NCI-H69 (cell line): ENCODE data around the gene URB2.

Source experiments
- DNase-seq: peaks from one replicate; lab custom pipeline; 2025; lab: John Stamatoyannopoulos, UW

The URB2 gene

GRCh38 chr1:229645324-229645993, 19.4 kb downstream of the URB2 start:
- no peak for DNase-seq

GRCh38 chr1:229648406-229648805, 22.4 kb downstream of the URB2 start:
- DNase-seq, result no peak

- no peak for DNase-seq
Measured at GRCh38 chr1:229650045-229650444, 24.0 kb downstream of the URB2 start.

GRCh38 chr1:229651546-229651945, 25.5 kb downstream of the URB2 start:
- DNase-seq, result no peak

GRCh38 chr1:229653420-229653819, 27.4 kb downstream of the URB2 start:
- no peak for DNase-seq

DNA sequence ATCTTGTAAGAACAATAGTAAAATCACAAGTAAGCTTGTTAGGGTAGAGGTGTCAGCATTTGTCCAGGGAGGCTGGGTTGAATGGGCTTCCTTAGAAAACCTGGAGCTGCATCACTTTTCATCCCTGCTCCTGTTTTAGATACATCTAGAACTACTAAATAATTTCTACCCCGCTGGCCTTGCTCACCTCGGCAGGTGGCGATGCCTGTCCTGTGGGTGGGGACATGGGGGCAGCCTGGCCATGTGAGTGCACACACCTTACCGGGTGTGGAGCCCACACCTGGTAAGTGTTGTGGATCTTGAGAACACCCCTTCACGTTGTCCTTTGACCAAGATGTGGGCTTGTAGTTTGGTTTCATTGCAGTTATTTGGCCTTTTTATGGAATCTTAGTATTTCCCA, 29.7 kb downstream of the URB2 start:
- no peak for DNase-seq

GRCh38 chr1:229657993-229658755, 32.1 kb downstream of the URB2 start:
- no peak for DNase-seq

GRCh38 chr1:229661022-229661877, 35.2 kb downstream of the URB2 start:
- peak; percentile 77 for DNase-seq

GRCh38 chr1:229661897-229662296, 35.9 kb downstream of the URB2 start:
- DNase-seq, result no peak

GRCh38 chr1:229664133-229664689, 38.2 kb downstream of the URB2 start:
- peak; percentile 9 for DNase-seq

DNA sequence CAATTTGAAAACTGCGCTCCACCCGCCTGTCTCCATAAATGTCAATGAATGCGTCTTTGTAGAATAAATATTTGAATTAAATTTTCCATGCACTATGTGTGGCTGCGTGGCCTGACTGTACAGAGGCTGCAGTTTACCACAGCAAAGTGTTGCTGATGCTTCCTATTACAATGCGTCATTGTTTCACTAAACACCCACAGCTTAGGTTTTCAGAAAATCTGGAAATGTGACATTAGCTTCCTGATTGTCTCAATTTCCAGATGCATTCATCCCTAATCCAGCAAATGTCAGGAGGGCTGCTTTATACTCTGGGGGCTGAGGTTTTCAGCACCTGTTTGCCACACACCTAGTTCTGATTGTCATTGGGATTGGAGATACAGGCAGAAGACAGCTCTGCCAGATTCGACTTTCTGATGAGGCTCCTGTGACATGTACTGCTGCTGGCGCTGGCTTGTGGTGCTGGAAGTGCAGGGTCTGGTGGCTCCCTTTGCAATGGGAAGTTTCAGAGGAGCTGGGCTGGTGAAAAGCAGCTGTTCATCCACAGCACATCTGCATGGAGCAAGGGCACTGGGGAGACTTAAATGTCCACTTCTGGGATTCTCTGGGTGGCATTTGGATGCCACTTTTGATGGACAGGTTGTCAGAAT, 40.0 kb downstream of the URB2 start:
- no peak for DNase-seq

DNA sequence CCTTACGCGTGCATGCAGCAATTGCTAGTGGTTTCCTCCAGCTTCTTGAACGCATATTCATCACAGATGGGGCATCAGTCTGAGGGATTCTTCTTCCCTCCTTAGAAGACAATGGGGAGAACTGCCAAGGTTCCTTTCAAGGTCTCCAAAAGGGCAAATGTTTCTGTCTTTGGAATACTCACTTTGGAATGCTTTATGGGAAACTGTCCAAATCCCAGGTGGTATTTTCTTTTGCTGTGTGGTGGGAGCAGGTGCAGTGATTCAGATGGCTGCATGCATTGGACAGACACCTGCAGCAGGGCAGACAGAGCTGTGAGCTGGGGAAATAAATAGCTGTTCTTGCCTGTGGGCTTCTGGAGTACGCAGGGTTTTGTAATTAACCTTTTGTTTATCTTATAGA, 40.5 kb downstream of the URB2 start:
- DNase-seq, result peak; percentile 53

- no peak for DNase-seq
Measured at GRCh38 chr1:229669333-229669732, 43.3 kb downstream of the URB2 start.

DNA sequence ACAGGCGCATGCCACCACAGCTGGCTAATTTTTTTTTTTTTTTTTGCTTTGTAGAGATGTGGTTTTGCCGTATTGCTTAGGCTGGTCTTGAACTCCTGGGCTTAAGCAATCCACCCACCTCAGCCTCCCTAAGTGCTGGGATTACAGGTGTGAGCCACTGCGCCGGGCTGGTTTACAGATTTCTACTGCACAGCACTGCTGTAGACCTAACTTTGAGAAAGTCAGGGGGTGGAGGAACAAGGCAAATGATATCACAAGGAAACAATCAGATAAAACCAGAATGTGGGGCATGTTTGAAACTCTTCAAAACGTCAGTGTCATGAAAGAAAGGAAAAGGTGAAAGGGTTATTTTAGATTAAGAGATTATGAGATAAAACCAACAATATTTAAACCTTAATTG, 45.3 kb downstream of the URB2 start:
- DNase-seq, result no peak

- DNase-seq, result no peak
Measured at GRCh38 chr1:229672246-229672645, 46.2 kb downstream of the URB2 start.

DNA sequence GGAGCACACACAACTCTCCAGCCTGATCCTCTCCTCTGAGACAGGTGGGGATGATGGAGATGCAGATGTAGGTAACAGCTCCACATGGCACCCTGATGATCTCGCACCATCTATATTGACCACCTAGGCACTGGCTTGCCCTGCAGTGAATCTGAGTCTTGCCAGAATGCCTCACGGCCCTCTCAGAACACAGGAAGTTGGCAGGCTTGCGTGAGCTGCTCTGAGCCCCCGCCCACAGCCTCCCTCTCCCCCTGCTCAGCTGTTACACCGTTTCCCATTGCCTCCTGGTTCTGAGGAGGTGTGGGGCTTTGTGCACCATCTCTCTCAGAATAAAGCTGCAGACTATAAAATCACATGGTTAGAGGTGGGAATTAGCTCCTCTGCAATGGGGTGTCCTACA, 48.0 kb downstream of the URB2 start:
- DNase-seq, result no peak

DNA sequence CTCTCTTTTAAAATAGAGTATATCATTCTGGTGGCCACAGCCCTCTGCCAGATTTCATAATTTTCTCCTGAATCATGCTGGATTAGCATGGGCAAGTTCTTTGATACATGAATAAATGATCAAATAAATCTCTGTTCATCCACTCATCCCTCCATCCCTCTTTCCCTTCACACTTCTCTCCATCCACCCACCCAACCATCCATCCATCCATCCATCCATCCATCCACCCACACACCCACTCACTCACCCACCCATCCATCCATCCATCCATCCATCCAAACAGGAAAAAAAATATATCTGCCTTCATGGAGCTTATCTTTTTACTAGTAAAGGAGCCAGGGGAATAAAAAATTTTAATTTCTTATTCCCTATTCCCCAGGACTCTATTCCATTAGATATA, 49.3 kb downstream of the URB2 start:
- DNase-seq, result no peak

- no peak for DNase-seq
Measured at GRCh38 chr1:229685149-229685548, 59.1 kb downstream of the URB2 start.

- no peak for DNase-seq
Measured at GRCh38 chr1:229689273-229689672, 63.2 kb downstream of the URB2 start.

DNA sequence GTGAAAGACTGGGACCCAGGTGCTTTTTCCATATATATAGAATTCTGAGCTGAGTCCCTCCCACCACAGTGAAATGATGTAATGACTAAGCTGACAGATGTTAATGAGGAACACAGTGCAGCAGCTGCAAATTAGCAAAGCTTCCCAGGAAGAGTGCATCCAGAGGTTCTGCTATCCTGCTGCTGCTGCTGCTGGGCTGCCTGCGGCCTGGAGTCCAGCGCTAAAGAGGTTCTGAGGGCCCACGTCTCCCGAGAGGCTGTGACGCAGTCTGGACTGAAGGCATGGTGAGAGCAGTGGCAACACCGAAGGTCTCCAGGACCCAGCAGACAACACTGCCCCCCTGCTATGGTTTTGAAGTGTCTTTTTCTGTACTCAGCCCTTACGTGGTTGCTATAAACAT, 63.9 kb downstream of the URB2 start:
- peak; percentile 9 for DNase-seq

DNA sequence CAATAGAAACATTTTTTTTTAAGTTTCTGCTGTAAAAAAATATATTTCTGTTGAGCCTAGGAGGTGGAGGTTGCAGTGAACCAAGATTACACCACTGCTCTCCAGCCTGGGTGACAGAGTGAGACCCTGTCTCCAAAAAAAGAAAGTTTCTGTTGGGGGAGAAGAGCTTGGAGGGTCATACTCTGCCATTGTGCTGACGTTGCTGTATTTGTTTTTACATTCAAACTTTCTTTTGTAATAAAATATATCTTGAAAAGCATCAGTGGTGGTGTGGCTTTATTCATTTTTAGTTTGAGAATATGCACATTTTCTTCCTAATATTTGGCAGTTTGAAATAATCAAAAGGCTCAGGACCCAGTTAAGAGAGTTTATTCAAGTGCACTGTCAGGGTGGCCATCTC, 64.6 kb downstream of the URB2 start:
- no peak for DNase-seq

- no peak for DNase-seq
Measured at GRCh38 chr1:229691362-229691761, 65.3 kb downstream of the URB2 start.
